ENCODE results near the gene SPPL2B. TPM values are rescaled to one million over a fixed set of nuclear protein-coding genes. Genes with fewer than 3 reads are reported as not detected.
"Not testable (repeated sequence)": the region's sequence is repeated elsewhere in the genome, so short reads cannot be mapped to it uniquely, and the experiment has no call there.

Gene SPPL2B
- total RNA-seq, 1 donor from 2014 or later: 202 TPM

GRCh38 chr19:2394442-2395292 is 66.2 kb downstream of the SPPL2B start:
- Mint-ChIP-seq H3K36me3 (no peaks in the 10 kb centered on the region), H3K9me3 (no peaks in the 10 kb centered on the region), H3K4me3 (no peak overlapping the region), H3K4me1 (no peaks in the 10 kb centered on the region), H3K27ac (no peak overlapping the region), H3K27me3 (ENCODE audit: low read depth) (peaks cover 2% of the 10 kb centered on the region)
- TF ChIP-seq, protein P1, sequence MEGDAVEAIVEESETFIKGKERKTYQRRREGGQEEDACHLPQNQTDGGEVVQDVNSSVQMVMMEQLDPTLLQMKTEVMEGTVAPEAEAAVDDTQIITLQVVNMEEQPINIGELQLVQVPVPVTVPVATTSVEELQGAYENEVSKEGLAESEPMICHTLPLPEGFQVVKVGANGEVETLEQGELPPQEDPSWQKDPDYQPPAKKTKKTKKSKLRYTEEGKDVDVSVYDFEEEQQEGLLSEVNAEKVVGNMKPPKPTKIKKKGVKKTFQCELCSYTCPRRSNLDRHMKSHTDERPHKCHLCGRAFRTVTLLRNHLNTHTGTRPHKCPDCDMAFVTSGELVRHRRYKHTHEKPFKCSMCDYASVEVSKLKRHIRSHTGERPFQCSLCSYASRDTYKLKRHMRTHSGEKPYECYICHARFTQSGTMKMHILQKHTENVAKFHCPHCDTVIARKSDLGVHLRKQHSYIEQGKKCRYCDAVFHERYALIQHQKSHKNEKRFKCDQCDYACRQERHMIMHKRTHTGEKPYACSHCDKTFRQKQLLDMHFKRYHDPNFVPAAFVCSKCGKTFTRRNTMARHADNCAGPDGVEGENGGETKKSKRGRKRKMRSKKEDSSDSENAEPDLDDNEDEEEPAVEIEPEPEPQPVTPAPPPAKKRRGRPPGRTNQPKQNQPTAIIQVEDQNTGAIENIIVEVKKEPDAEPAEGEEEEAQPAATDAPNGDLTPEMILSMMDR (IDR thresholded peaks at IDR 0.05; ENCODE audit: unreplicated experiment): no peak
- no peak for DNase-seq (ENCODE audit: low spot score in 2 of 2, unreplicated experiment in 2 of 2)

GRCh38 chr19:2395293-2395829 is 66.9 kb downstream of the SPPL2B start:
- not testable (repeated sequence) for DNase-seq (ENCODE audit: low spot score in 2 of 2, unreplicated experiment in 2 of 2); H3K9me3 Mint-ChIP-seq; H3K36me3 Mint-ChIP-seq; H3K4me3 Mint-ChIP-seq; H3K27ac Mint-ChIP-seq; H3K4me1 Mint-ChIP-seq; H3K27me3 Mint-ChIP-seq (ENCODE audit: low read depth)

- H3K4me1 Mint-ChIP-seq; H3K9me3 Mint-ChIP-seq; H3K27me3 Mint-ChIP-seq (ENCODE audit: low read depth); DNase-seq (ENCODE audit: low spot score in 2 of 2, unreplicated experiment in 2 of 2); H3K36me3 Mint-ChIP-seq; H3K27ac Mint-ChIP-seq; H3K4me3 Mint-ChIP-seq: not testable (repeated sequence)
Observed at GRCh38 chr19:2397173-2397572, 68.7 kb downstream of the SPPL2B start.

- Mint-ChIP-seq H3K36me3 (no peaks in the 10 kb centered on the region), H3K27me3 (ENCODE audit: low read depth) (no peaks in the 10 kb centered on the region), H3K4me1 (no peaks in the 10 kb centered on the region), H3K4me3 (no peak overlapping the region), H3K27ac (no peak overlapping the region), H3K9me3 (peaks cover 4% of the 10 kb centered on the region)
- TF ChIP-seq, protein P1 (IDR thresholded peaks at IDR 0.05; ENCODE audit: unreplicated experiment): no peak
- no peak for DNase-seq (ENCODE audit: low spot score in 2 of 2, unreplicated experiment in 2 of 2)
Observed at GRCh38 chr19:2398735-2399305, 70.3 kb downstream of the SPPL2B start.

GRCh38 chr19:2399582-2399981 is 71.1 kb downstream of the SPPL2B start:
- Mint-ChIP-seq H3K27ac (no peak overlapping the region), H3K4me3 (no peak overlapping the region), H3K4me1 (no peaks in the 10 kb centered on the region), H3K9me3 (peaks cover 7% of the 10 kb centered on the region), H3K27me3 (ENCODE audit: low read depth) (no peaks in the 10 kb centered on the region), H3K36me3 (no peaks in the 10 kb centered on the region)
- DNase-seq (ENCODE audit: low spot score in 2 of 2, unreplicated experiment in 2 of 2): no peak
- TF ChIP-seq, protein P1 (IDR thresholded peaks at IDR 0.05; ENCODE audit: unreplicated experiment): no peak

Other genes starting within 250 kb of the SPPL2B start
- gene MOB3A, start 232.4 kb upstream of the SPPL2B start, total RNA-seq: 33.0 to 34.7 TPM (median 34.1 TPM) in 3 replicates
- 11.0 to 14.4 TPM (median 13.8 TPM) in 3 replicates for gene IZUMO4, start 231.8 kb upstream of the SPPL2B start, total RNA-seq
- 107 to 116 TPM (median 115 TPM) in 3 replicates for gene AP3D1, start 177.1 kb upstream of the SPPL2B start, total RNA-seq
- 54.1 to 59.1 TPM (median 58.2 TPM) in 3 replicates for gene DOT1L, start 164.8 kb upstream of the SPPL2B start, total RNA-seq
- 73.4 to 75.6 TPM (median 73.8 TPM) in 3 replicates for gene PLEKHJ1, start 92.4 kb upstream of the SPPL2B start, total RNA-seq
- 142 to 156 TPM (median 146 TPM) in 3 replicates for gene SF3A2, start 91.9 kb upstream of the SPPL2B start, total RNA-seq
- 42.4 to 50.1 TPM (median 44.5 TPM) in 3 replicates for gene AMH, start 79.4 kb upstream of the SPPL2B start, total RNA-seq
- gene JSRP1, start 72.3 kb upstream of the SPPL2B start, total RNA-seq: 0.80 TPM in 1 of 3 replicates, not detected in the others
- 0.11 TPM in 1 of 3 replicates, not detected in the others for gene PEAK3, start 46.5 kb upstream of the SPPL2B start, total RNA-seq
- gene LINGO3, start 20.5 kb upstream of the SPPL2B start, total RNA-seq: 0.59 to 0.60 TPM (median 0.60 TPM) in 3 replicates
- 141 to 149 TPM (median 142 TPM) in 3 replicates for gene LSM7, start 98 bp upstream of the SPPL2B start, total RNA-seq
- gene TMPRSS9, start 31.6 kb downstream of the SPPL2B start, total RNA-seq: 0.84 to 1.4 TPM (median 1.2 TPM) in 3 replicates
- gene TIMM13, start 98.9 kb downstream of the SPPL2B start, total RNA-seq: 101 to 110 TPM (median 102 TPM) in 3 replicates
- 86.0 to 95.8 TPM (median 89.0 TPM) in 3 replicates for gene LMNB2, start 128.3 kb downstream of the SPPL2B start, total RNA-seq
- gene GADD45B, start 147.4 kb downstream of the SPPL2B start, total RNA-seq: 80.0 to 84.4 TPM (median 84.1 TPM) in 3 replicates

All from mesothelial cell of epicardium (in vitro differentiated cells).